Epidermal melanocyte (primary cell): ENCODE results near the gene KCNC4.

Experiments
- DNase-seq: peaks from one replicate; pipeline ENCODE4 v3.0.0; 2011; ENCODE audit warnings: low spot score; ENCODE audit not compliant: insufficient read length

KCNC4 gene

DNA sequence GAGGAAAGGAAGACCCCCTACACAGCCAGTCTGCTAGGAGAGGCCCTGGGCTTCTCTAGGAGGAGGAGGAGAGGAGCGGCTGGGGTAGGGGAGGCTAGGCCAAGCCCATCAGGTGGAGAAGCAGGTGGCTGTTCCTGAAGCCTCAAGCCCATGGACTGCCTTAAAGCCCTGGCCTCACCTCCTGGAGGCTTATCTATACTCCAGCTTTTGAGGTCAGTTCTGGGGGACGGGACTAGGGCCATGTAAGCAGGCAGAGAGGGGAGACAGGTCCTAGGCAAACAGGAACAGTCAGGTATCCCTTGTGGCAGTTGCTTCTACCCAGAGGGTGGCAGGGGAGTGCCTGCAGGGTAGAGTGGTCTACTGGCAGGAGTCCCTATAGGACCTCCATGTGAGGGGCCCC is 40.6 kb downstream of the KCNC4 start:
- DNase-seq: no peak

DNA sequence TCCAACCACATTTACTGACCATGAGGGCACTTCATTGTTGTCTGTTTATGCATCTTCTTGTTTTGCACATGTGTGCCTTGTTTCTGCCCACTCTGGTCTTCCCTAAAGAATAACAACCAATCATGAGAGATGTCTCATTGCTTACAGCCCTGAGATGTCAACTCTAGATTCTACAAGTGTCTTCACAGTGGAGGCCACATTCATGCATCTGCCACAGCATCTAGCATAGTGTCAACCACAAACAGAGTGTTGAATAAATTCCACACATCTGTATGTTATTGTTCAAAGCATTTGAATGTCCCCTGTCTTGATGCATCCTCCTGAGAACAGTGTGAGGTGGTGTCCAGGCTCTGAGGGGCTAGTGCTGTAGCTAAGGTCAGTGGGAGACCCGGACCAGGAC is 43.1 kb downstream of the KCNC4 start:
- DNase-seq: no peak

DNA sequence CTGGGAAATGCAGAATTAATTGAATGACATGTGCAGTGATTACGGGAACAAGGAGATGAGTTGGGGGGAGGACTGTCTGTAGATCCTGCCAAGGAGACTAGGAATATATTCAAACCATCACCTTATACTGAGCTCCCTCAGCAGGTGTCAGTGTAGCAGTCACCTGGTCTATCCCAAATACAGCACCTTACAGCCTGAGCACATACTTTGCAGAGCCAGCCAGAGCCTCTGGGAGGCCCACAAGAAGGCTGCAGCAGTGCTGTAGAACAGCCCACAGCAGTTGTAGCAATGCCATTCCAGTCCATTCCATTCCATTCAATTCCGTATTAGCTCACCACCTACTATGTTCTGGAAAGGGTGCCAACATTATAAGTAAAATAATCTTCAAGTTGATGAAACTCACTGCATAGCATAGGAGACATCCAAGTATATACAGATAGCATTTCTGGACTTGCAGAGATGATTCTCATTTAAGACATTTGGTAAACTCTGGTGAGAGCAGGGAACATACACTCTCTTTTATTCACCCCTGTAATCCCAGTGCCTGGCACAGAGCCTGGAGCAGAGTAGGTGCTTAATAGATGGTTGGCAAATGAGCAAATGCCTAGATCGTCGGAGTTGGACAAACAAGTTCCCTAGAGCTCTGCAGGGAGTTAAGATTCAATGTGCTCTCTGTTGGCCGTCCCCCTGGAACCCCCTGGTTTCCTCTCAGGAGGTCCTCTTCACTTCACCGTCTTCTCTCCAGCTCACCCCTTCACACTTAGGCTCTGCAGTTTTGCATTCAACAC is 44.7 kb downstream of the KCNC4 start:
- DNase-seq: peak; percentile 7

DNA sequence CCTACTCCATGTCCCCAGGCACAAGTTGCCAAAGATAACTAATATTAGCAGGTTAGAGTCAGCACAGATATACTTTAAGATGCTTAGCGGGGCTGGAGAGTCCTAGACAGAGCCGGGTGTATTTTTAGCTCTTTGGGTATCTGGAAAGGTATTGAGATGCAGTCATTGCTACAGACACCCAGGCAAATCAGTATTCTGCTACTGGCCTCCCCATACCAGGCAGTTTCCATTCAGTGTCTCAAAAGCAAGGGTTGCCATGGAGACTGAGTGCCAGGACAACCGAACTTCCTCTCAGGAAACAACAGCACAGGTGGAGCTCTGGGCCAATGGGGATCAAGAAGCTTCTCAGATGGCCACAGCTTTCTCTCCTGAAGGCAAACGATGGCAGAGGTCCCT is 45.3 kb downstream of the KCNC4 start:
- peak; percentile 7 for DNase-seq

DNA sequence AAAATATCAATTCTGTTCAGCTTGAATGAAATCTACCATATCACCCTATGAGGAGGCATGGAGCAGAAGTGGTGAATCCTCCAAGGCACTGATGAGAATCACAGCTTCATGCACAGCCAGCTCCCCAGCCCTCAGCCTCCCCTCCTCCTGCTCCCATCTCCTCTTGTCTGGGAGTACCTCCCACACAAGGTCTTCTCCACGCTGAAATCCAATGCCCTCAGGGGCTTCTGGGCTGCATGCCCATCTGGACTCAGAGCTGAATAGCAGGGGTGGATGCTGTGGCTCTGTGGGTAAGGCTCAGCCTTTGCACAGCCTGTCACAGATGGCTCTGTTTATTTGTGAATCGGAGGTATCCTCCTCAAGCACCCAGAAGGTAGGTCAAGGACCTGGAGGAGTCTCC is 48.6 kb downstream of the KCNC4 start:
- DNase-seq: no peak

DNA sequence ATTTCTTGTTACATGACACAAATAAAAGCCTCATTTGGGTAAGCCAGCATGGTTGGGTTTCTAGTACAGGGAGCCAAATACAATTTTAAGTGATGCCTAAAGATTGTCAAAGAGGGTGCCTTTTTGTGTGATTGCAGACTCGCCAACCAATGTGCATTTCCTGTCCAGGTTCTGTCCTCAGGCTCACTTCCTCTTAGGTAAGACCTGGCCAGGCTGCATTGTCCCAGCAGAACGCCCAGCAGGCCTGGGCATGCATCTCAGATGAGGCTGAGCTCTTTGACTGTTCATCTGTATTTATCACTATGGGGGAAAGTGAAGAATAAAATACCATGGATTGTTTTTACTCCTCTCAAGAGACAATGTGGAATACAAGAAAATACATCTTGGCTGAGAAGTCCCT is 49.7 kb downstream of the KCNC4 start:
- no peak for DNase-seq
